ENCODE measurements around the gene CHCHD2. TPM values are rescaled to one million over a fixed set of nuclear protein-coding genes. Genes with fewer than 3 reads are reported as not detected.
"Not testable (repeated sequence)": the region's sequence is repeated elsewhere in the genome, so short reads cannot be mapped to it uniquely, and the experiment has no call there.

Gene CHCHD2
- total RNA-seq, 1 experiment from 2014 or later = 564 TPM

DNA sequence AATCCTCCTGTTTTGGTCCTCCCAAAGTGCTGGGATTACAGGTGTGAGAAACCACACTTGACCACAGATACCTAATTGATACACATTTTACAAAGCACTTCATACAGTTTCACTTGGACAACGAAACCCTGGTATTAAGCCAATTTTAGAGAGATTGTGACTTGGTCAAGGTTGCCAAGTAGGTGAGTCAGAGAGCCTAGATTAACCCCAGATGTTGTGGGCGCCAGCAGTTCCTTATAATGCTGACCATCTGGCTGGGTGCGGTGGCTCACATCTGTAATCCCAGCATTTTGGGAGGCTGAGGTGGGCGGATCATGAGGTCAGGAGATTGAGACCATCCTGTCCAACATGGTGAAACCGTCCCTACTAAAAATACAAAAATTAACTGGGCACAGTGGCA lies 8.6 kb downstream of the CHCHD2 start:
- peak; percentile 78 for DNase-seq (ENCODE audit: unreplicated experiment)
- H3K36me3 Mint-ChIP-seq (ENCODE audit: insufficient read depth, unreplicated experiment) = peaks cover 36% of the 10 kb centered on the region
- ChIA-PET POLR2A (interaction anchor here (0.8 to 0.9 kb wide), 2 partner anchors 8 kb away, joined by 4 read pairs; partner anchors contain the start of gene CHCHD2), CTCF (interaction anchor here (0.6 kb wide), 2 partner anchors 85 to 1763 kb away, joined by 3 read pairs; no protein-coding TSS in a partner anchor)
- H3K27me3 Mint-ChIP-seq (ENCODE audit: insufficient read depth, unreplicated experiment) = no peaks in the 10 kb centered on the region
- H3K4me3 Mint-ChIP-seq (ENCODE audit: unreplicated experiment) = no peak overlapping the region
- no peaks in the 10 kb centered on the region for H3K9me3 Mint-ChIP-seq (ENCODE audit: unreplicated experiment)
- BruUV-seq (replicated peaks) = no TSS peak
- peaks cover 4% of the 10 kb centered on the region for H3K4me1 Mint-ChIP-seq (ENCODE audit: insufficient read depth, unreplicated experiment)
- intact Hi-C loops (cut with micrococcal nuclease) = no loop called here
- no peak for TF ChIP-seq CTCF (IDR thresholded peaks at IDR 0.05; ENCODE audit: unreplicated experiment)
- no peak overlapping the region for H3K27ac Mint-ChIP-seq (ENCODE audit: low read depth, unreplicated experiment)

DNA sequence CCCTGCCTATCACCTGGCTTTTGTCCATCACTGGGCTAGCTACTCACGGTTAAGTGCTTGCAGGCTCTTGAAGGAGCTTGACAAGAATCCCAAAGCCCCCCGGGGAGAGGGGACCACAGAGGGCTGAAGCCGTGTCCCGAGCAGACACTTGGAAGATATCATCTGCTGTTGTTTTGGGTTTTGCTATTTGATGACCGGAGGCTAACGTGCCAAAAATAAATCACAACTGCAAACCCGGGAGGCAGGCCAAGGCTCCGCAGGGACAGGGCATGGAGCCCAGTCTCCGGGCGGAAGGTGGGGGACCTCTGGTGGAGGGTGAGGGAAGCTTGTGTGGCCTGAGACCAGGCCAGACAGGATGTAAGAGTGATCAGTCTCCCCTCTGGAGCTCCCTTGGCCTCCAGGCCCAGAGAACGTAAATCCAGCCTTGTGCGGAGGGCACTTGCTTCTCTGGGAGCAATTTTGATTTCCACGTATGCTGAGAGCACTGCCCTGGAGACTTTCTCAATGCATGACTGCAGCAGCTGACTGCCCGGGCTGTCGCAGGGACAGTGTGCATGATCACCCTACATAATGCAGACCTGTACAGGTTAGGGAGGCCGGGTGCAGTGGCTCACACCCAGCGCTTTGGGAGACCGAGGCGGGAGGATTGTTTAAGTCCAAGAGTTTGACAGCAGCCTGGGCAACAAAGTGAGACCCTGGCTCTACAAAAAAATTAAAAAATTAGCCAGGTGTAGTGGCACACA lies 13.3 kb downstream of the CHCHD2 start, which contains the start of gene PHKG1:
Gene PHKG1 (minus strand): TSS at position 164 of the 743 bp plus-strand sequence. CDS start 4,011 bp downstream, outside the sequence.
- Mint-ChIP-seq H3K4me3 (ENCODE audit: unreplicated experiment) (no peak within 1 kb of the TSS), H3K4me1 (ENCODE audit: insufficient read depth, unreplicated experiment) (peaks cover 5% of the 10 kb centered on the region), H3K27ac (ENCODE audit: low read depth, unreplicated experiment) (no peak within 1 kb of the TSS), H3K27me3 (ENCODE audit: insufficient read depth, unreplicated experiment) (no peaks in the 10 kb centered on the region), H3K36me3 (ENCODE audit: insufficient read depth, unreplicated experiment) (peaks cover 6% of the 10 kb centered on the region), H3K9me3 (ENCODE audit: unreplicated experiment) (no peaks in the 10 kb centered on the region)
- peak; percentile 84 for DNase-seq (ENCODE audit: unreplicated experiment)
- intact Hi-C loops (cut with micrococcal nuclease) = no loop called here
- POLR2A ChIA-PET = interaction anchor here (0.6 to 1.3 kb wide), 4 partner anchors 13 to 126 kb away, joined by 3 to 5 read pairs (median 3); no protein-coding TSS in a partner anchor
- CTCF ChIA-PET = interaction anchor here (0.7 to 3.3 kb wide), 16 partner anchors 9 to 960 kb away, joined by 3 to 19 read pairs (median 4); partner anchors contain the start of gene CHCHD2
- peak; percentile 31 for TF ChIP-seq CTCF (IDR thresholded peaks at IDR 0.05; ENCODE audit: unreplicated experiment)
- no TSS peak for BruUV-seq (replicated peaks)

DNA sequence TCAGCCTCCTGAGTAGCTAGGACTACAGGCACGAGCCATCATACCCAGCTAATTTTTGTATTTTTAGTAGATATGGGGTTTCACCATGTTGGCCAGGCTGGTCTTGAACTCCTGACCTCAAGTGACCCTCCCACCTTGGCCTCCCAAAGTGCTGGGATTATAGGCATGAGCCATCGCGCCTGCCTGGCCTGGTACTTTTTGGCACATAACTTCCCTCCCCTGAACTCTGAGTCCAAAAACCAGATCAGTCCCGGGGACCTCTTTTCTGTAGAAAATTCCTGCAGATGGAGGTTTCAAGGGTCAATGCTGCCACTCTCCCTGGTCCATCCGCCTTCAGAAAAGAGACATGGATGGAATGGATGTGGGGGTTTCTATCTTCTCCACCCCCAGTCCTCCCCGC lies 13.9 kb downstream of the CHCHD2 start:
- intact Hi-C loops (cut with micrococcal nuclease); H3K27ac Mint-ChIP-seq (ENCODE audit: low read depth, unreplicated experiment); H3K27me3 Mint-ChIP-seq (ENCODE audit: insufficient read depth, unreplicated experiment); DNase-seq (ENCODE audit: unreplicated experiment); BruUV-seq (replicated peaks); H3K4me1 Mint-ChIP-seq (ENCODE audit: insufficient read depth, unreplicated experiment); H3K9me3 Mint-ChIP-seq (ENCODE audit: unreplicated experiment); H3K4me3 Mint-ChIP-seq (ENCODE audit: unreplicated experiment): not testable (repeated sequence)
- peaks cover 11% of the 10 kb centered on the region for H3K36me3 Mint-ChIP-seq (ENCODE audit: insufficient read depth, unreplicated experiment)
- CTCF ChIA-PET = interaction anchor here (0.7 to 3.3 kb wide), 15 partner anchors 9 to 960 kb away, joined by 3 to 19 read pairs (median 4); partner anchors contain the start of gene CHCHD2
- POLR2A ChIA-PET = interaction anchor here (0.6 to 1.3 kb wide), 4 partner anchors 13 to 127 kb away, joined by 3 to 5 read pairs (median 3); no protein-coding TSS in a partner anchor

DNA sequence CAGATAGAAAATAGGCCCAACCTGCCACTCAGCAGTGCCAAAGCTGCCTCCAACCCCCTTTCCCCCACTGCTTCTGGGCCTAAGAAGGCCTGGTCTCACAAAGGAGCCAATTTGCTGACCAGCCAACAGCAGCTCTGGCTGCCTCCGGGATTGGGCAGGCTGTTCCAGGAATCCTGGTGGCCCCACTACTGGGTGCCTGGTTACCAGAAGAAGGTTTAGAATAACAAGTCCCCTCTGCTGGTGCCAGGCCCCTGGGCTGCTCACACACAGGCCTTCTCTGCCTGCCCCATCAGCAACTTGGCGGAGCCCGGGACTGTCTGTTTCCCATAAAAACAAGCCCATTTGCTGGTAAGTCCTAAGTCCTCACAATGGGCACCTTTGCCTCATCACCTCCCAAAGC lies 14.7 kb downstream of the CHCHD2 start:
- no peaks in the 10 kb centered on the region for H3K9me3 Mint-ChIP-seq (ENCODE audit: unreplicated experiment)
- BruUV-seq (replicated peaks) = no TSS peak
- intact Hi-C loops (cut with micrococcal nuclease) = no loop called here
- H3K27me3 Mint-ChIP-seq (ENCODE audit: insufficient read depth, unreplicated experiment) = no peaks in the 10 kb centered on the region
- H3K4me1 Mint-ChIP-seq (ENCODE audit: insufficient read depth, unreplicated experiment) = peaks cover 5% of the 10 kb centered on the region
- ChIA-PET POLR2A (interaction anchor here (0.5 to 1.0 kb wide), 2 partner anchors 14 to 28 kb away, joined by 3 read pairs; partner anchors contain the start of gene CHCHD2), CTCF (interaction anchor here (0.5 to 3.3 kb wide), 8 partner anchors 8 to 451 kb away, joined by 3 to 19 read pairs (median 5); no protein-coding TSS in a partner anchor)
- H3K4me3 Mint-ChIP-seq (ENCODE audit: unreplicated experiment) = no peak overlapping the region
- H3K27ac Mint-ChIP-seq (ENCODE audit: low read depth, unreplicated experiment) = no peak overlapping the region
- H3K36me3 Mint-ChIP-seq (ENCODE audit: insufficient read depth, unreplicated experiment) = peaks cover 13% of the 10 kb centered on the region
- no peak for TF ChIP-seq CTCF (IDR thresholded peaks at IDR 0.05; ENCODE audit: unreplicated experiment)
- DNase-seq (ENCODE audit: unreplicated experiment) = no peak
